ENCODE data around the gene RALGPS1.

Gene RALGPS1

DNA sequence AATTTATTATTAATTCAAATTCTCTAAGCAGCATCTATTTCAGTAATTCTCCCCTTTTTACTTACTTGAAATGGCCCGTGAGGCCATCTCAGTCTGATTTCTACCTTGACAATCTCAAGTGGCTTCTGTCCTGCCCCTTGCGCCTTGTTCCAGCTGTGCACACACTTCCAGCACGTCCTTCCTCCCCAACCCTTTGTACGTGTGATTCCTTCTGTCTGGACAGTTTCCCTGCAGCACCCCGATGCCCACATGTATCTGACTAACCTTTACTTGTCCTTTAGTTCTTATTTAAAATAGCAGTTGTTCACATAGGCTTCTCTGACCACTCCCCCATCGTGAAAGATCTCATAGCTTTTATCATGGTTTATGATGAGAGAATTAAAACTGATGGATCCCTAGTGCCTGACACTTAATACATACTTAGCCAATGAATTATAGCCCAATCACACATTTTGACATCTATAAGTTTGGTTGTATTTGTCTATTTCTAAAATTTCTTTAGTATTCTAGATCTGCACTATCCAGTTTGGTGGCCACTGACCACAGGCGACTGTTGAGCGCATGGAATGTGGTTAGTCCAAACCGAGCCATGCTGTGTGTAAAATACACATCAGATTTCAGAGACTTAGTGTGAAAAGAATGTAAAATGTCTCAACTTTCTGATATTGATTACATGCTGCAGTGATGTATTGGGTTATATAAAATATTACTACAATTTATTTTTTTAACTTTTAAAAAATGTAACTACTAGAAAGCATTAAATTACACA lies 39.9 kb upstream of the RALGPS1 start:
- no peak for TF ChIP-seq EZH2phosphoT487 (IDR thresholded peaks at IDR 0.05; ENCODE audit: low read depth)
- TF ChIP-seq, protein P1, sequence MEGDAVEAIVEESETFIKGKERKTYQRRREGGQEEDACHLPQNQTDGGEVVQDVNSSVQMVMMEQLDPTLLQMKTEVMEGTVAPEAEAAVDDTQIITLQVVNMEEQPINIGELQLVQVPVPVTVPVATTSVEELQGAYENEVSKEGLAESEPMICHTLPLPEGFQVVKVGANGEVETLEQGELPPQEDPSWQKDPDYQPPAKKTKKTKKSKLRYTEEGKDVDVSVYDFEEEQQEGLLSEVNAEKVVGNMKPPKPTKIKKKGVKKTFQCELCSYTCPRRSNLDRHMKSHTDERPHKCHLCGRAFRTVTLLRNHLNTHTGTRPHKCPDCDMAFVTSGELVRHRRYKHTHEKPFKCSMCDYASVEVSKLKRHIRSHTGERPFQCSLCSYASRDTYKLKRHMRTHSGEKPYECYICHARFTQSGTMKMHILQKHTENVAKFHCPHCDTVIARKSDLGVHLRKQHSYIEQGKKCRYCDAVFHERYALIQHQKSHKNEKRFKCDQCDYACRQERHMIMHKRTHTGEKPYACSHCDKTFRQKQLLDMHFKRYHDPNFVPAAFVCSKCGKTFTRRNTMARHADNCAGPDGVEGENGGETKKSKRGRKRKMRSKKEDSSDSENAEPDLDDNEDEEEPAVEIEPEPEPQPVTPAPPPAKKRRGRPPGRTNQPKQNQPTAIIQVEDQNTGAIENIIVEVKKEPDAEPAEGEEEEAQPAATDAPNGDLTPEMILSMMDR (IDR thresholded peaks at IDR 0.05; ENCODE audit: low read depth, low read length): no peak
- Histone ChIP-seq H3K9me3 (ENCODE audit: insufficient read depth, low read length) (no peaks in the 10 kb centered on the region), H3K4me1 (ENCODE audit: low read length) (peaks cover 18% of the 10 kb centered on the region), H4K20me1 (ENCODE audit: insufficient read depth, low read length) (peaks cover 6% of the 10 kb centered on the region), H3K27me3 (ENCODE audit: low read depth, low read length) (no peaks in the 10 kb centered on the region), H3K36me3 (replicated peaks; ENCODE audit: low read depth, low read length) (peaks cover 5% of the 10 kb centered on the region), H2AFZ (ENCODE audit: low read depth, low read length) (no peak overlapping the region), H3K4me3 (ENCODE audit: low read length) (no peak overlapping the region), H3K27ac (ENCODE audit: low read length) (no peak overlapping the region), H3K79me2 (ENCODE audit: low read length) (peaks cover 15% of the 10 kb centered on the region), H3K9ac (ENCODE audit: low read length) (no peak overlapping the region), H3K4me2 (ENCODE audit: low read length) (no peak overlapping the region)

DNA sequence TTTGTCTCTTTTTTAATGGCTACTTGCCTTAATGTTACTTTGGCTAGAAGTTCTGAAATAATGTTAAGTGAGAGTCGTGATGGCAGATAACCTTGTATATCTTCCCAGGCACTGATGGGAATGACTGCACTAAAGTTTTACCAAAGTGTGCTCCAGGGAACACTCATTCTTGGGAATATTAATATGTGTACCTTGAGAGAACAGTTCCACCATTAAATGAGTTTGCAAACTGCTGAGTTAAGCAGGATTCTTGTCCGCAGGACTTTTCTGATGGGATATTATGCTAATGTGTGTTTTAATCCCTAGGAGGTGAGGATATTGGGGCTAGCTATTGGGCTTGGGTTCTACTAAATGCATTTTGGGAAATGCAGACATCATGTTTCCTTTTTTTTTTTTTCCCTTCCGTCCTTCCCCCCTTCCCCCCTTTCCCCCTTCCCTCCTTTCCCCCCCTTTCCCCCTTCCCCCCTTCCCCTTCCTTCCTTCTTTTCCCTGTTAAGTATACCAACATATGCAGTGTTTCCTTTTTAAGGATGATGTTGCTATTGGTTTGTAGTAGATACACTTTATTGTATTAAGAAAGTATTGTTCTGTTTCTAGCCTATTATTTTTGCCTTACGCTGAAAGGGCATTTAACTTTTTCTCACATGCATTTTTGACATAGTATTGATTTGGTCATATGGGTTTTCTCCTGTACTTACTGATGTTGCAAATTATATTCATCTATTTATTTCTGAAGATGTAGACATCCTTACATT lies 38.6 kb upstream of the RALGPS1 start:
- no peaks in the 10 kb centered on the region for H3K9me3 ChIP-seq (ENCODE audit: insufficient read depth, low read length)
- peaks cover 18% of the 10 kb centered on the region for H3K4me1 ChIP-seq (ENCODE audit: low read length)
- H2AFZ ChIP-seq (ENCODE audit: low read depth, low read length): no peak overlapping the region
- H3K4me2 ChIP-seq (ENCODE audit: low read length): no peak overlapping the region
- no peaks in the 10 kb centered on the region for H3K27me3 ChIP-seq (ENCODE audit: low read depth, low read length)
- H3K27ac ChIP-seq (ENCODE audit: low read length): no peak overlapping the region
- peaks cover 6% of the 10 kb centered on the region for H4K20me1 ChIP-seq (ENCODE audit: insufficient read depth, low read length)
- H3K79me2 ChIP-seq (ENCODE audit: low read length): peaks cover 15% of the 10 kb centered on the region
- TF ChIP-seq, protein P1 (IDR thresholded peaks at IDR 0.05; ENCODE audit: low read depth, low read length): no peak
- TF ChIP-seq EZH2phosphoT487 (IDR thresholded peaks at IDR 0.05; ENCODE audit: low read depth): no peak
- H3K9ac ChIP-seq (ENCODE audit: low read length): no peak overlapping the region
- H3K4me3 ChIP-seq (ENCODE audit: low read length): no peak overlapping the region
- H3K36me3 ChIP-seq (replicated peaks; ENCODE audit: low read depth, low read length): peaks cover 16% of the 10 kb centered on the region

DNA sequence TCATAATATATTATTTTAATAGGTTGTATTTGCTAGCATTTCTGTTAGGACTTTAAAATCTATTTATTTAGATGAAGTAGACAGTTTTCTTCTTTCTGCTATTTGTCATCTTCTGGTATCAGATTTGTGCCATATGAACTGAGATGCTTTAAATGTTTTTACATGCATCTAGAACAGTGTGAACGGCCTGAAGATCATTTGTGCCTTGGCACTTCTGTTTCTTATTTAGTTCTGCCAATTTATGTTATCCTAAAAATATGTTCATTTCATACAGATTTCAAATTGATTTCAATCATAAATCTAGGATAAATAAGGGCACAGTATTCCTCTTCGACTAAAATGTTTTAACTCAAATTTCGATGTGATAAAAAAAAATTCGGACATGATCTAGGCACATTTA lies 38.1 kb upstream of the RALGPS1 start:
- Histone ChIP-seq H2AFZ (ENCODE audit: low read depth, low read length) (no peak overlapping the region), H3K4me3 (ENCODE audit: low read length) (no peak overlapping the region), H4K20me1 (ENCODE audit: insufficient read depth, low read length) (peaks cover 6% of the 10 kb centered on the region), H3K4me1 (ENCODE audit: low read length) (peaks cover 18% of the 10 kb centered on the region), H3K9ac (ENCODE audit: low read length) (no peak overlapping the region), H3K79me2 (ENCODE audit: low read length) (peaks cover 15% of the 10 kb centered on the region), H3K4me2 (ENCODE audit: low read length) (no peak overlapping the region), H3K9me3 (ENCODE audit: insufficient read depth, low read length) (no peaks in the 10 kb centered on the region), H3K27me3 (ENCODE audit: low read depth, low read length) (no peaks in the 10 kb centered on the region), H3K27ac (ENCODE audit: low read length) (no peak overlapping the region), H3K36me3 (replicated peaks; ENCODE audit: low read depth, low read length) (peaks cover 18% of the 10 kb centered on the region)
- TF ChIP-seq, protein P1 (IDR thresholded peaks at IDR 0.05; ENCODE audit: low read depth, low read length): no peak
- TF ChIP-seq EZH2phosphoT487 (IDR thresholded peaks at IDR 0.05; ENCODE audit: low read depth): no peak

DNA sequence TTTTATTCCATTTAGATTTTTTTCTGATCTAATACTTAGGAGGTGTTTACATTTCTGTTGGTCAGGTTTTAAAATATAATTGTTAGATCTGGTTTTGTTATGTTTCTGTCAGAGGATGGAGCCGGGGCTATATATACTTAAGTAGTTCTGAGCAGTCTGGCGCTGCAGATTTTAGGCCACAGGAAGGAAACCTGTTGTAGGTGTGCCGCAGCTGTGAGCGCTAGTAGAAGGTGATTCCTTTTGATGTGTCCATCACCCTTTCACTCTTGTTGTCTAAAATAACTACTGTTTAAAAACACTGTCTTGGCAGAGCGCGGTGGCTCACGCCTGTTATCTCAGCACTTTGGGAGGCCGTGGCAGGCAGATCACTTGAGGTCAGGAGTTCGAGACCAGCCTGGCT lies 37.2 kb upstream of the RALGPS1 start:
- H3K27me3 ChIP-seq (ENCODE audit: low read depth, low read length): no peaks in the 10 kb centered on the region
- H3K4me1 ChIP-seq (ENCODE audit: low read length): peaks cover 13% of the 10 kb centered on the region
- no peak overlapping the region for H2AFZ ChIP-seq (ENCODE audit: low read depth, low read length)
- H3K79me2 ChIP-seq (ENCODE audit: low read length): peaks cover 12% of the 10 kb centered on the region
- H3K27ac ChIP-seq (ENCODE audit: low read length): no peak overlapping the region
- H3K9ac ChIP-seq (ENCODE audit: low read length): no peak overlapping the region
- no peaks in the 10 kb centered on the region for H3K9me3 ChIP-seq (ENCODE audit: insufficient read depth, low read length)
- H3K36me3 ChIP-seq (replicated peaks; ENCODE audit: low read depth, low read length): peaks cover 19% of the 10 kb centered on the region
- TF ChIP-seq, protein P1 (IDR thresholded peaks at IDR 0.05; ENCODE audit: low read depth, low read length): no peak
- no peak for TF ChIP-seq EZH2phosphoT487 (IDR thresholded peaks at IDR 0.05; ENCODE audit: low read depth)
- H3K4me3 ChIP-seq (ENCODE audit: low read length): no peak overlapping the region
- no peak overlapping the region for H3K4me2 ChIP-seq (ENCODE audit: low read length)
- peaks cover 12% of the 10 kb centered on the region for H4K20me1 ChIP-seq (ENCODE audit: insufficient read depth, low read length)

All from OCI-LY3 (cell line).